ENCODE data around the gene NIPA2. TPM values are rescaled to one million over a fixed set of nuclear protein-coding genes. Genes with fewer than 3 reads are reported as not detected.

The NIPA2 gene
- total RNA-seq, 1 donor from 2014 or later, result 51.5 TPM

- Mint-ChIP-seq H3K9me3 (no peaks in the 10 kb centered on the region), H3K27me3 (ENCODE audit: insufficient read depth, low read depth) (peaks cover 8% of the 10 kb centered on the region), H3K36me3 (peaks cover 61% of the 10 kb centered on the region), H3K27ac (no peak overlapping the region), H3K4me3 (no peak overlapping the region), H3K4me1 (peaks cover 15% of the 10 kb centered on the region)
- no peak overlapping the region for H3K4me2 ChIP-seq
- H3K79me2 ChIP-seq (ENCODE audit: low read depth), result no peaks in the 10 kb centered on the region
- H3K27me3 ChIP-seq, result no peaks in the 10 kb centered on the region
- H3K27ac ChIP-seq, result no peak overlapping the region
- no peaks in the 10 kb centered on the region for H3K4me1 ChIP-seq
- no peaks in the 10 kb centered on the region for H4K20me1 ChIP-seq (ENCODE audit: low read depth)
- H3K36me3 ChIP-seq, result peaks cover under 1% of the 10 kb centered on the region
- H3K4me3 ChIP-seq, result no peak overlapping the region
- no peaks in the 10 kb centered on the region for H3K9me3 ChIP-seq (ENCODE audit: low read depth)
- H3F3A ChIP-seq (ENCODE audit: low read depth), result no peaks in the 10 kb centered on the region
- H3K9ac ChIP-seq, result no peak overlapping the region
- TF ChIP-seq CTCF (IDR thresholded peaks at IDR 0.05) (no peak), EZH2phosphoT487 (IDR thresholded peaks at IDR 0.05) (no peak), EZH2 (IDR thresholded peaks at IDR 0.05) (no peak)
- H2AFZ ChIP-seq (replicated peaks), result no peak overlapping the region
- no peak for DNase-seq (ENCODE audit: low spot score)
Measured at GRCh38 chr15:22877117-22877516, 38.7 kb downstream of the NIPA2 start.

- Mint-ChIP-seq H3K9me3 (no peaks in the 10 kb centered on the region), H3K4me3 (no peak overlapping the region), H3K27ac (no peak overlapping the region), H3K4me1 (peaks cover 15% of the 10 kb centered on the region), H3K27me3 (ENCODE audit: insufficient read depth, low read depth) (peaks cover 9% of the 10 kb centered on the region), H3K36me3 (peaks cover 59% of the 10 kb centered on the region)
- Histone ChIP-seq H4K20me1 (ENCODE audit: low read depth) (no peaks in the 10 kb centered on the region), H3F3A (ENCODE audit: low read depth) (no peaks in the 10 kb centered on the region), H3K4me2 (no peak overlapping the region), H3K4me3 (no peak overlapping the region), H3K27ac (no peak overlapping the region), H3K36me3 (peaks cover 5% of the 10 kb centered on the region), H2AFZ (replicated peaks) (no peak overlapping the region), H3K9me3 (ENCODE audit: low read depth) (no peaks in the 10 kb centered on the region), H3K27me3 (no peaks in the 10 kb centered on the region), H3K79me2 (ENCODE audit: low read depth) (no peaks in the 10 kb centered on the region), H3K4me1 (no peaks in the 10 kb centered on the region), H3K9ac (no peak overlapping the region)
- no peak for DNase-seq (ENCODE audit: low spot score)
- TF ChIP-seq EZH2 (IDR thresholded peaks at IDR 0.05) (no peak), CTCF (IDR thresholded peaks at IDR 0.05) (no peak), EZH2phosphoT487 (IDR thresholded peaks at IDR 0.05) (no peak)
Measured at GRCh38 chr15:22877607-22878006, 39.1 kb downstream of the NIPA2 start.

GRCh38 chr15:22878103-22878502 lies 39.6 kb downstream of the NIPA2 start:
- Histone ChIP-seq H3K27ac (no peak overlapping the region), H3K79me2 (ENCODE audit: low read depth) (no peaks in the 10 kb centered on the region), H3F3A (ENCODE audit: low read depth) (no peaks in the 10 kb centered on the region), H3K4me1 (no peaks in the 10 kb centered on the region), H3K4me2 (no peak overlapping the region), H2AFZ (replicated peaks) (no peak overlapping the region), H3K9me3 (ENCODE audit: low read depth) (no peaks in the 10 kb centered on the region), H3K9ac (no peak overlapping the region), H3K4me3 (no peak overlapping the region), H4K20me1 (ENCODE audit: low read depth) (no peaks in the 10 kb centered on the region), H3K36me3 (peaks cover 5% of the 10 kb centered on the region), H3K27me3 (no peaks in the 10 kb centered on the region)
- Mint-ChIP-seq H3K27me3 (ENCODE audit: insufficient read depth, low read depth) (peaks cover 9% of the 10 kb centered on the region), H3K4me1 (peaks cover 12% of the 10 kb centered on the region), H3K9me3 (no peaks in the 10 kb centered on the region), H3K27ac (no peak overlapping the region), H3K36me3 (peaks cover 54% of the 10 kb centered on the region), H3K4me3 (no peak overlapping the region)
- DNase-seq (ENCODE audit: low spot score), result no peak
- TF ChIP-seq CTCF (IDR thresholded peaks at IDR 0.05), result no peak
- TF ChIP-seq EZH2 (IDR thresholded peaks at IDR 0.05), result no peak
- TF ChIP-seq EZH2phosphoT487 (IDR thresholded peaks at IDR 0.05), result no peak

All from neural progenitor cell (in vitro differentiated cells).